GM18867 (cell line): ENCODE measurements around the gene SBF2.
"Not testable (repeated sequence)": the region's sequence is repeated elsewhere in the genome, so short reads cannot be mapped to it uniquely, and the experiment has no call there.

Experiments used
- ATAC-seq: cut with Tn5 transposase; IDR thresholded peaks from one replicate; pipeline ENCODE4 v1.9.1; 2021; ENCODE audit warnings: mild to moderate bottlenecking, moderate library complexity; ENCODE audit not compliant: unreplicated experiment

The SBF2 gene

GRCh38 chr11:10076458-10077141 is 217.4 kb downstream of the SBF2 start:
- ATAC-seq: no peak

DNA sequence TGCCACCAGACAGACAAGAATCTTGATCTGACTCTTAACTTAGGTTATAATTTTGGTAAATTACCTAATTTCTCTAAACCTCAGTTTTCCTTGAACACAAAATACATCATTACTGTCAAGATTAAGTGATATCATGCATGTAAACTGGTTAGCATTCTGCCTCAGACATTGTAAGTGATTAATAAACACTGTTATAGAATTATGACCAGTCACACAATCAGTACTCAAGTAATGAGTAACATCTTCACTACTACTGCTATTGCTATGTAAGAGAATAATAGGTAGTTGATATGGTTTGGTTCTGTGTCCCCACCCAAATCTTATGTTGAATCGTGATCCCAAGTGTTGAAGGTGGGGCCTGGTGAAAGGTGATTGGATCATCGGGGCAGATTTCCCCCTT is 218.9 kb downstream of the SBF2 start:
- no peak for ATAC-seq

DNA sequence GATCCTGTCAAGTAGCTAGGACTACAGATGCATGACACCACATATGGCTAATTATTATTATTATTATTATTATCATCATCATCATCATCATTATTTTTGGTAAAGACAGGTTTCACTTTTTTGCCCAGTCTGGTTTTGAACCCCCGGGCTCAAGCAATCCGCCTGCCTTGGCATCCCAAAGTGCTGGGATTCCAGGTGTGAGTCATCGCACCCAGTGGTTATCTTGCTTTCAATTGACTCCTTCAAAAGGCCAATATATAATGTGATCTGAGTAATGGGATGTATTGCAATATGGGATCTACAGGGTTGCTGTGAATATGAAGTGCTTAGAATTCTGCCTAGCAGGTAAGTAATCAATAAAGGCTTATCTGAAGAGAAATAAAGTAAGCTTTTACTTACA is 221.2 kb downstream of the SBF2 start:
- no peak for ATAC-seq

DNA sequence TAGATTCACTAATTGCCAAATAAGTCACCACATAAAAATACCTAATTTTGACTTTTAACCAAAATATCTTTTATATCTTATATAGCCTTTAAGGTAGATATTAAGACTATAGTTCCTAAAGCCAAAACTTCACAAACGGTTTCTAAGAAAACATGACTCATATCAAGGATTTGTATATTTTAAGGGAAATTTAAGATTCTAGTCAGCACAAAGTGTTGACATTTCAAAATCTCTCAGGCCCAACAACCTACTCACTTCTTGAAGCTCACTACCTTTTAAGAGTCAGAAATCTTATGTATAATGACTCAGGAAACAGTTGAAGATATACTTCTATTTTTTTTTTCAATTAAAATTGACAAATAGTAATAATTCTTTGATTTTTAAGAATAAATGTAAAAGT is 221.9 kb downstream of the SBF2 start:
- ATAC-seq: no peak

DNA sequence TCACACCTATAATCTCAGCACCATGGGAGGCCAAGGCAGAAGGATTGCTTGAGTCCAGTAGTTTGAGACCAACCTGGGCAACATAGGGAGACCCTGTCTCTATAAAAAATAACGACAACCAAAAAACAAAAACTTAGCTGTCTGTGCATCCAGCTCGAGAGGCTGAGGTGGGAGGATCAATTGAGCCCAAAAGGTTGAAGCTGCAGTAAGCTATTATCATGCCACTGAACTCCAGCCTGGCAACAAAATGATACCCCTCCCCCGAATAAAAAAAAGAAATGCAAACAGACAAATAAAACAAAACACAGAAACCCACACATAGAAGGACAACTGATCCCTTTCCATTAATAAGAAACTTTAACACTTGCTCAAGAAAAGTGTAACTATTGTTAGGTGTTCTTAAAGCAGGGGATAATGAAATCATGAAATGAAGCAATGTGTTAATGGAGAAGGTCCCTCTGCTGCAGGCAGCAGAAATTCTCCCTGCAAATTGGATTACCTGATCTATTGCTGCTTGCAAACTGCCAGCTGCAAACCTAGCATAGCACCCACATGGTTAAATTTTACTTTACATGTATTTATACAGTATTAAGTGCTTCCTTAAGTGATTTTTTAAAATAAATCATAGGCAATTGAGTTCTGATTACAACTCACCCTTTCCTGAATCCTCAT is 226.3 kb downstream of the SBF2 start:
- no peak for ATAC-seq

- ATAC-seq: no peak
Measured at GRCh38 chr11:10066441-10066840, 227.6 kb downstream of the SBF2 start.

- ATAC-seq: no peak
Measured at GRCh38 chr11:10064828-10065227, 229.2 kb downstream of the SBF2 start.

- no peak for ATAC-seq
Measured at GRCh38 chr11:10058356-10058755, 235.7 kb downstream of the SBF2 start.

- no peak for ATAC-seq
Measured at GRCh38 chr11:10051868-10052586, 242.0 kb downstream of the SBF2 start.

- no peak for ATAC-seq
Measured at GRCh38 chr11:10050561-10050960, 243.5 kb downstream of the SBF2 start.

GRCh38 chr11:10049756-10050155 is 244.3 kb downstream of the SBF2 start:
- ATAC-seq: no peak

DNA sequence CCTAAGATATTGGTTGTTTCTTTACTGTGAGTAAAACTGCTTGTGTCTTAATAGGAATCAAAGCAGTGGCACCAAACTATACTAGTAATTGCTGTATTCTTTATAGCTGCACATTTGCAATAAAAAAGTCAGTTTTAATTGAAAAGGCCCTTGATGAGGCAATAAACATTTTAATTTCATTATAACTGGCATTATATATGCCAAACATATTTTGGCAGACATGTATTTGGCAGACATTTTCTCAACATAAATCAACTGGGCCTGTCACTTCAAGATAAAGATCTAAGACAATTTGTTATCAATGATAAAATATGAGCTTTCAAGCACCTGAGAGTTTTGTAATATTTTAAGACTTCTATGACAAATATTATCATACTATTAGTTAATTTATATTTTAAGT is 245.7 kb downstream of the SBF2 start:
- ATAC-seq: no peak

- no peak for ATAC-seq
Measured at GRCh38 chr11:10044618-10045017, 249.4 kb downstream of the SBF2 start.

DNA sequence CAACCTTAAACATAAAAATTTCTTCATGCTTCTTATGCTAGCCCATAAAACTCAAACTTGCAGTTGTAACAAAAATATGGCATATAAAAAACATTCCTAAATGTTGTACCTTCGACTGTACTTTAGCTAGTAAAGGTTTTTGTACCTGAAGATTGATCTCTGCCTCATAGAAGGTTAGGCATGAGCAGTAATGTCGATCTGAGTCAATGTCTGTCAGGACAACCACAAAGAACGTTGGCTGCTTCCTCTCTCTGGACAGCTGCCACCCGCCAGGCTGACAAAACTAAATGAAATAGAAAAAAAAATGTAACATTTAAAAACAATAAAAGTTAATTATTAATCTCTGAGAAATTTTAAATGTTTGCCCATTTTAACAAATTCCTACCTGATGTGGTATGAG is 251.3 kb downstream of the SBF2 start:
- ATAC-seq: no peak

- ATAC-seq: no peak
Measured at GRCh38 chr11:10041748-10042446, 252.1 kb downstream of the SBF2 start.

DNA sequence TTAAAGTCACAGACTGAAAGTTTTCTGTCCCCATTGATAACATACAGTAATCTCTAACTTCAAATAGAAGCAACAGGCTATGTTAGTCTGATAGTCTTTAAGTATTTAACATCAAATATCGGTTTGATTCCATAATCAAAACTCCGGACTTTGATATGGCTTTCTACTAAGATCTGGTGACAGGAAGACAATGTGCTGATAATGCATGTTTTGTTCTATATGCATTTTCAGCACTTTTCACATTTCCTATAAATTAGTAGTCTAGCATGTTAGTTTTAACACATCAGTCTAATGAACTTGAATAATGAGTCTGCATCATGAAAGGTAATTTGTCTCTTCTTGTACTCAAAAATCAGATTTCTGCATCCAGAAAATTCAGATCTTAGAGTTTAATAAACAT is 252.7 kb downstream of the SBF2 start:
- ATAC-seq: no peak

GRCh38 chr11:10038521-10039302 is 255.3 kb downstream of the SBF2 start:
- no peak for ATAC-seq

DNA sequence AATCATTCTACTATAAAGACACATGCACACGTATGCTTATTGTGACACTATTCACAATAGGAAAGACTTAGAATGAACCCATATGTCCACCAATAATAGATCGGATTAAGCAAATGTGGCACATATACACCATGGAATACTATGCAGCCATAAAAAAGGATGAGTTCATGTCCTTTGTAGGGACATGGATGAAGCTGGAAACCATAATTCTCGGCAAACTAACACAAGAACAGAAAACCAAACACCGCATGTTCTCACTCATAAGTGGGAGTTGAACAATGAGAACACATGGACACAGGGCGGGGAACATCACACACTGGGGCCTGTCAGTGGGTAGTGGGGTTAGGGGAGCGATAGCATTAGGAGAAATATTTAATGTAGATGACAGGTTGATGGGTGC is 258.1 kb downstream of the SBF2 start:
- ATAC-seq: not testable (repeated sequence)

DNA sequence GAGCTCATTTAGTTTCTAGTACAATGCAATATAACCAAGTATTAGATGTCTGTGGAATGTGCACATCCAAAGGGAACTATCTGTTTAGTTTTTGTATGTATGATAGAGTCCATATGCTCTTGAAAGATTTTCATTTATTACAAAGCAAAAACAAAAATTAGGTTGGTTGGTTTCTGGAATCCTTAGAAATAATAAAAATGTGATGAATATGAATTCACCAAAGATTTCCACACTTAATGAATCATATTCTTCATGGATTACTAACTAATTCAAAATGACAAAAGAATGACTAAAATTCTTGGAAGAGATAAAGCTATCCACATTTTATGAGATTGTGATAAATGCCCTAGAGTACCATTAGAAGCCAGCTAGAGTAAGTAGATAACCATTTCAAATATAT is 261.1 kb downstream of the SBF2 start:
- ATAC-seq: no peak

GRCh38 chr11:10030122-10030490 is 263.9 kb downstream of the SBF2 start:
- no peak for ATAC-seq
